GM19467 (cell line): Measurements from ENCODE around the gene MYL4.
"Not testable (repeated sequence)": the region's sequence is repeated elsewhere in the genome, so short reads cannot be mapped to it uniquely, and the experiment has no call there.

Experiments
- ATAC-seq: cut with Tn5 transposase; IDR thresholded peaks from one replicate; pipeline ENCODE4 v1.9.1; 2021; ENCODE audit warnings: mild to moderate bottlenecking, moderate library complexity; ENCODE audit not compliant: unreplicated experiment

Gene MYL4

GRCh38 chr17:47219621-47220475 is 10.7 kb downstream of the MYL4 start:
- ATAC-seq = no peak

GRCh38 chr17:47220531-47220999 is 11.4 kb downstream of the MYL4 start:
- ATAC-seq = no peak

GRCh38 chr17:47221154-47221553 is 12.0 kb downstream of the MYL4 start:
- ATAC-seq = no peak

- ATAC-seq = no peak
These were observed 12.9 kb downstream of the MYL4 start for GRCh38 chr17:47222047-47222446.

- ATAC-seq = no peak
These were observed 13.9 kb downstream of the MYL4 start for GRCh38 chr17:47223007-47223406.

- ATAC-seq = no peak
These were observed 14.3 kb downstream of the MYL4 start for GRCh38 chr17:47223460-47223859.

- not testable (repeated sequence) for ATAC-seq
These were observed 14.9 kb downstream of the MYL4 start for GRCh38 chr17:47224077-47224476.

GRCh38 chr17:47224966-47225365 is 15.8 kb downstream of the MYL4 start:
- no peak for ATAC-seq

GRCh38 chr17:47225436-47225858 is 16.3 kb downstream of the MYL4 start:
- no peak for ATAC-seq

GRCh38 chr17:47225911-47226688 is 17.0 kb downstream of the MYL4 start:
- no peak for ATAC-seq

- ATAC-seq = no peak
These were observed 18.7 kb downstream of the MYL4 start for GRCh38 chr17:47227862-47228261.

- ATAC-seq = no peak
These were observed 20.6 kb downstream of the MYL4 start for GRCh38 chr17:47229535-47230443.

- ATAC-seq = no peak
These were observed 21.7 kb downstream of the MYL4 start for GRCh38 chr17:47230864-47231263.

GRCh38 chr17:47231334-47231733 is 22.2 kb downstream of the MYL4 start:
- ATAC-seq = no peak

GRCh38 chr17:47231866-47232265 is 22.7 kb downstream of the MYL4 start:
- no peak for ATAC-seq

GRCh38 chr17:47232465-47232864 is 23.3 kb downstream of the MYL4 start:
- no peak for ATAC-seq

- ATAC-seq = no peak
These were observed 26.4 kb downstream of the MYL4 start for GRCh38 chr17:47235506-47235905.

GRCh38 chr17:47235923-47236322 is 26.8 kb downstream of the MYL4 start:
- no peak for ATAC-seq

- no peak for ATAC-seq
These were observed 28.7 kb downstream of the MYL4 start for GRCh38 chr17:47237841-47238240.

- ATAC-seq = no peak
These were observed 29.3 kb downstream of the MYL4 start for GRCh38 chr17:47238321-47239010.
